CD4-positive, alpha-beta T cell treated with Interleukin-10 for 1 hour (primary cell): Measurements from ENCODE around the gene TBCE.

ENCODE experiments used
- DNase-seq: peaks from one replicate; pipeline ENCODE4 v3.0.0-alpha.2; 2020

Gene TBCE

GRCh38 chr1:235410467-235410866 is 43.2 kb downstream of the TBCE start:
- no peak for DNase-seq

DNA sequence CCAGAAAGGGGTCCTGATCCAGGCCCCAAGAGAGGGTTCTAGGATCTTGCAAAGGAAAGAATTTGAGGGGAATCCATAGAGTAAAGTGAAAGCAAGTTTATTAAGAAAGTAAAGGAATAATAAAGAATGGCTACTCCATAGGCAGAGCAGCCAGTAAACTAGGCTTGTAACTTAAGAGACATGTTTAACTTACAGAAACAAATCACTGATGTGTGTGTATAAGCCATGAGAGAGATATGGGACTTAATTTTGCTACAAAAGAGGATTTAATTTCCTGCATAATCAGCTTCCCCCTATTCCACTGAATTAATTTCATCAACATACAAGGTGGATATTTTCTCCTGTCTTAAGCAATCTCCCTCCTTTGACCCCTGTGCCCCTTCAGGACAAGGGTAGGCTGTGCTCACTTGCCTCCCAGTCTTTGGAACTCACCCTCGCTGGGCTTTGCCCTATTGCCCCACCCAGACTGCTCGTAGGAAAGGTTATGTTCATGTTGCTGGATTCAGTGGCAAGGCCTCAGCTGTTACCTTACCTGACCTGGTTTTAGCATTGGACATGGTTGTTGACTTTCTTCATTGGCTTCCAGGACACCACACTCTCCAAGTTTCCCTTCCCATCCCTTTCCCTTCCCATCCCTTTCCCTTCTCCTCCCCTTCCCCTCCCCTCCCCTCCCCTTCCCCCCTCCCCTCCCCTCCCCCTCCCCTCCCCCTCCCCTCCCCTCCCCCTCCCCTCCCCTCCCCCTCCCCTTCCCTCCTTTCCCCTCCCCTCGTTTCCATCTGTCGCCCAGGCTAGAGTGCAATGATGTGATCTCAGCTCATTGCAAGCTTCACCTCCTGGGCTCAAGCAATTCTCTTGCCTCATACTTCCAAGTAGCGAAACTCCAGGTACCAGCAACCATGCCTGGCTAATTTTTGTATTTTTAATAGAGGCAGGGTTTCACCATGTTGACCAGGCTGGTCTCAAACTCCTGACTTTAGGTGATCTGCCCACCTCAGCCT is 44.6 kb downstream of the TBCE start:
- DNase-seq = no peak

- peak; percentile 76 for DNase-seq
Measured at GRCh38 chr1:235415008-235415904, 48.0 kb downstream of the TBCE start.

DNA sequence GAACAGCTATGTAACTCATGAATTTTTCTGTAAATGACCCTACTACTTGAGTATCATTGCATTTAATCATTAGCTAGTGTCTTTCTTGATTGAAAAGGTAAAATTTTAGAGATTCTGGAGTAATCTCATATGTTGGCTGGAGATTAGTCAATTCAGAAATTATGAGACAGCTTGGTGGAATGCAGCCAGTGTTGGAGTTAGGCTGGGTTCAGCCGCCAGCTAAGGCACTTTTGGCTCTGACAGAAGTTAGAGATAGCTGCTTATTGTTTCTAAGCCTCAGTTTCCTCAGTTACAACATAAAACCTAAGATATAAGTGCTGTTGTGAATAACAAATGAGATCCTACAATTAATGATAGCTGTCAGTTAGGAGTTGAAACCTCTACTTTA is 49.4 kb downstream of the TBCE start:
- DNase-seq = no peak

- DNase-seq = peak; percentile 78
Measured at GRCh38 chr1:235417086-235417697, 50.0 kb downstream of the TBCE start.

DNA sequence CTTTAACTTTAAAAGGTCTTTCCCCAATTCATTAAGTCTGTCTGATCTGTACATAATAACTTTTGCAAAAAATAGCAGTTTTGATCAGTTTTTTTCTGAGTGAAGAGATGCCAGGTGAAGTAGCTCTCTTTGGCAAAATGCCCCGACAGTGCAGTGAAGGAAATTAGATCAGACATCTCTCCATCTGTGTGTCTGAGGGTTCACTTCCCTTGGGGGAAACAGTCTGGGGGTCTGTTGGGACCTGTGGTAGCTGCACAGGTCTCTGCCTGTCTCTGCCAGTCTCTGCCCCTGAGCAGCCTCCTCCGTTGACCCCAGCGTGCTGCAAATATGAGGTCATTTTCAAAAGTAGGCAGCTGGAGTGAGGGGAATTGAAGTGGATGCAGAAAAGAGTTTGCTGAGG is 54.5 kb downstream of the TBCE start:
- no peak for DNase-seq

GRCh38 chr1:235423214-235423652 is 56.0 kb downstream of the TBCE start:
- DNase-seq = peak; percentile 15

DNA sequence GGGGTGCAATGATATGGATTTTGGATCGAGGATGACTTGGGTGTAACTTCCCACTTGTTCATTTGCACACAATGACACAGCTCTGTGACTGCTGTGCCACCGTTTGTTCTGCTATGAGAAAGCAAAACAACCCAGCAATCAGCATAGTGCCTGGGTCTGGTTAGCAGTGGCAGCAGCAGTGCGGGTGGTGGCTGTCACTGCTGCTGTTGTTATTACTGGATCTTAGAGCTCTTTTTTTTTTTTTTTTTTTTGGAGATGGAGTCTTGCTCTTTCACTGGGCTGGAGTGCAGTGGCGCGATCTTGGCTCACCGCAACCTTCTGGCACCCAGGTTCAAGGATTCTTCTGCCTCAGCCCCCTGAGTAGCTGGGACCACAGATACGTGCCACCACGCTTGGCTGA is 56.9 kb downstream of the TBCE start:
- DNase-seq = no peak

- no peak for DNase-seq
Measured at GRCh38 chr1:235425357-235425756, 58.1 kb downstream of the TBCE start.

DNA sequence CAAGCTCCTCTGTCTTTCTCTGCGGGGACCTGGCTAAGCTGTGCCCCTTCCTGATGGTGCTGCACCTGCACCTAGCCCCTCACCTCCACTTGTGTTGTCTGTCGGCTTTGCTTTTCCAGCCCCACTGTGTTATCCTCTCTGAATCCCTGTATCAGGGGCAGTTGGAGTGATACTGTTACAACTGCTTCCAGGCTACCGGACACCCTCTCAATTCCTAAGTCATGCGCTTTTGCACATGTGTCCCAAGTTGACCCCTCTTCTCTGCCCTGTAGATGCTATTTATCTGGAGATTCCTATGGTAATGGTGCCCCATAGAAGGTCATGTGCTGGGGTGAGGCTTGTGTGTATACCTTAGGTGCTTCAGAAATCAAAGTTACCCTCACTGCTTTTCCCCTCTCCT is 58.9 kb downstream of the TBCE start:
- DNase-seq = no peak

- DNase-seq = no peak
Measured at GRCh38 chr1:235426680-235427079, 59.5 kb downstream of the TBCE start.

DNA sequence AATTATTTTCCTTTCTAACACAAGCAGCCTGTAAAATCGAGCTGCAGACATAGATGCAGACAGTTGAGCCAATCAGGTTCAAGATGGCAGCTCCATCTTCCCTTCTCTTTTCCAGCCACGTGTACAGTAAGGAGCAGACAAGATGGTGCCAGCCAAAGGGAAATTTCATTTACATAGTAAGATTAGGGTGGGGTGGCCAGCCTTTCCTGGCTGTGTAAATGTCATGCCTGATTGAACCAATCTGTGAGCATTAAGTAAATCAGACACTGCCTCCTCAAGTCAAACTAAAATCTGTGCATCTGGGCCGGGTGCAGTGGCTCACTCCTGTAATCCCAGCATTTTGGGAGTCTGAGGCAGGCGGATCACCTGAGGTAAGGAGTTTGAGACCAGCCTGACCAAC is 60.2 kb downstream of the TBCE start:
- DNase-seq = no peak

GRCh38 chr1:235429143-235429542 is 61.9 kb downstream of the TBCE start:
- no peak for DNase-seq

- DNase-seq = no peak
Measured at GRCh38 chr1:235430991-235431390, 63.8 kb downstream of the TBCE start.

DNA sequence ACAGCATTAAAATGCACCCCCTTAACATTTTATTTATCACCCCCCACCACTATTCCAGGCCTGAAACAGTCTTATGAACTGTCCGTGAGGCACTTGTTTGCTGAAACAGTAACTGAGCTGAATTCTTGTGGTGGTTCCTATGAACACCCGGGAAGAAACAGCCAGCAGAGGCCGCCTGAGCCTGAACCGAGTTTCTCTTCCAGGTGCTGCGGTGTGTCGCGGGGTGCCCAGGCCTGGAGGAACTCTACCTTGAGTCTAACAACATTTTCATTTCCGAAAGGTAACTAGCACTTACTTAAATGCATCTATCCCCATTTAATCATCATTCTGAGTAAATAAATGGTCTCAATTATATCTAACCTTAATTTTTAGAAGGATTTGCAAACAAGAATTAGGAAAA is 66.8 kb downstream of the TBCE start:
- no peak for DNase-seq

GRCh38 chr1:235441159-235441685 is 74.0 kb downstream of the TBCE start:
- DNase-seq = no peak

DNA sequence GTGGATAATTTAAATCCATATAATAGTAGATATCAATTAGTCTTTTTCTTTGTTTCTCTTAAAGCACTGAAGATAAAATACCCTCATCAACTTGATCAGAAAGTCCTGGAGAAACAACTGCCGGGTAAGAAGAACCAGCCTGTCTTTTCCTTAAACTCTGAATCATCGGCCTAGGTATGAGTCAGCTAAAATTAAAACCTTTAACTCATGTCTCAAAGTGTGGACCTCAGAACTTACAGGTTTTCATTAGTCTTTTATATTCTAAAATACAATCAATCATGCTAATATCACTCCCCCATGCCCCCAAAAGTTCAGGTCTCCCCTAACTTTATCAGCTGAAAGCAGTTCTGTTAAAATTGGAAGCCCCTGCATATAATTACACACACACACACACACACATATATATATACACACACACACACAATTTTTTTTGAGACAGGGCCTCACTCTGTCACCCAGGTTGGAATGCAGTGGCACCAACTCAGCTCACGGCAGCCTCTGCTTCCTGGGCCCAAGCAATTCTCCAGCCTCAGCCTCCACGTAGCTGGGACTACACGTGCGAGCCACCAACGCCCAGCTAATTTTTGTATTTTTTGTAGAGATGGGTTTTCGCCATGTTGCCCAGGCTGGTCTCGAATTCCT is 75.7 kb downstream of the TBCE start:
- no peak for DNase-seq

DNA sequence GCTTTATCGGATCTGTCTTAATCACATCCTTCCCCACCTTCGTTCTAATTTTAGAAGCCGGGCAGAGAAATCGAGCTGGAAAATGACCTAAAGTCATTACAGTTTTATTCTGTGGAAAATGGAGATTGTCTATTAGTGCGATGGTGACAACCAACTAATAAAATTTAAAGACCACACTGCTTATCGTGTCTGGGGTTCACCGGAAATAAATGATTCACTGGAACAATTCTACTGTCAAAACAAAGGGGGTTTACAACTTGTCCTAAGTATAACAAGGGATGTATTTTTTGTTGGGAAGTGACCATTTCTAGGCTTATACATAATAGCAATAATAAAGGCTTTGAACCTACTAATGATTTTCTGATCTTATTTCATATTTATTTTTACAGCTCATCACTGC is 81.4 kb downstream of the TBCE start:
- no peak for DNase-seq

- DNase-seq = no peak
Measured at GRCh38 chr1:235450433-235450832, 83.2 kb downstream of the TBCE start.

DNA sequence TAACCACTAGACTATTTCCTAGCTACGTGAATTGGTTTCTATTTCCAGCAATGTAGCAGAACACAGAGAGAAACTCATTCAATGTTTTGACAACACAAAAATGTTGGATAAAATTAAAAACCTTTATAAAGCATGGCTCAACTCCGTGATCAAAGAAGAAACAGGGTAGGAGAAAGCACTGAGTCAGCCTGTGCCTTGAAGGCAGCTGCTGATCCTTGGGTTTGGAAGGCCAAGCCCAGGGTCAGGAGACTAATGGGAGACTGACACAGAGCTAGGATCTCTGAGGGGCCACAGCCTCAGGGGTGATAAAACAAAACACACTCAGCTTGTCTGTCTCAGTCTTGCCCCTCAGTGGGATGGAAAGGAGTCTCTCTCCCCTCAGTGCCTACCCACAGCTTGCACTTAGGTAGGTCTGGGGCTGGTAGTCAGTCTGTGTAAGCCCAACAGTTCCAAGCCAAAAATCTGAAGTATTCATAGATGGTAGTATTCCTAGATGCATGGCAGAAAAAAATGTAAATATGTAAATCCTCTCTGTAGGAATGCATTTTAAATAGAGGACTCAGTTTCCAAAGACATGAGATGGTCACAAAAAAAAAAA is 83.8 kb downstream of the TBCE start:
- no peak for DNase-seq

GRCh38 chr1:235454021-235454420 is 86.8 kb downstream of the TBCE start:
- DNase-seq = no peak

DNA sequence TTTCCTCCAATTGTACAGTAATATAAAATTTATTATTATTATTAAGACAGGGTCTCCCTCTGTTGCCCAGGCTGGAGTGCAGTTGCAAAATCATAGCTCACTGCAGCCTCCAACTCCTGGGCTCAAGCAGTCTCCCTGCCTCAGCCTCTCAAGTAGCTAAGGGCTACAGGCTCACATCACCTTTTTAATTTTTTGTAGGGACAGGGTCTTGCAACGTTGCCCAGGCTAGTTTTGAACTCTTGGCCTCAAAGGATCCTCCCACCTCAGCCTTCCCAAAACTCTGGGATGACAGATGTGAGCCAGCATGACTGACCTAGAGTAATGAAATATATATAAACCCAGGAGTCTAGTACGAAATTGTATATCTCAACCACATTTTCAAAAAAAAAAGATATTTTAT is 87.9 kb downstream of the TBCE start:
- no peak for DNase-seq
